Spinal cord (tissue), 10 donors: ENCODE data around the gene ZBED4. TPM values are rescaled to one million over a fixed set of nuclear protein-coding genes. Genes with fewer than 3 reads are reported as not detected.

Source experiments
- DNase-seq, 6 donors: peaks; one replicate each; pipeline versions ENCODE4 v3.0.0 to v3.0.0-alpha.2; 2013 to 2015; ENCODE audit warnings: low spot score in 6 of 6, low read depth in 4 of 6
- H3K27ac ChIP-seq: one replicate; pipeline ENCODE4 v1.5.1; 2013; ENCODE audit warnings: low read depth, low read length, control low read depth
- H3K27me3 ChIP-seq: one replicate; pipeline ENCODE4 v1.6.1; 2013; ENCODE audit warnings: low read length; ENCODE audit not compliant: control insufficient read depth, insufficient read depth
- H3K36me3 ChIP-seq: one replicate; pipeline ENCODE4 v1.6.1; 2013; ENCODE audit warnings: low read length; ENCODE audit not compliant: control insufficient read depth, insufficient read depth
- H3K4me1 ChIP-seq: one replicate; pipeline ENCODE4 v1.6.1; 2013; ENCODE audit warnings: low read length; ENCODE audit not compliant: control insufficient read depth, insufficient read depth
- H3K4me3 ChIP-seq: one replicate; pipeline ENCODE4 v1.5.1; 2013; ENCODE audit warnings: low read depth, low read length, control low read depth
- H3K9me3 ChIP-seq: one replicate; pipeline ENCODE4 v1.6.1; 2013; ENCODE audit warnings: low read length; ENCODE audit not compliant: control insufficient read depth, insufficient read depth
- WGBS: methylation state at CpG from one replicate; pipeline ENCODE4 v1.1.5; 2013; ENCODE audit warnings: missing lambda C conversion rate; ENCODE audit not compliant: insufficient coverage; 5-methylcytosine and 5-hydroxymethylcytosine counted together
- polyA plus RNA-seq, 2 donors: library from polyadenylated mRNA; unstranded; fragments of 120-200 nt; gene quantifications; one replicate each; pipeline ENCODE4 v1.2.1, GENCODE V29; 2013; ENCODE audit not compliant: insufficient read length in 2 of 2
- total RNA-seq, 2 donors: library from RNA; depleted of rRNA in 1 of 2; stranded (reverse); fragments of 120-200 nt in 1 of 2; fragments of >200 nt in 1 of 2; gene quantifications; one replicate each; pipeline versions ENCODE4 v1.2.3 to v1.2.4, GENCODE V29; 2013 to 2014
- donor health status: healthy.

Gene ZBED4
- total and polyA plus RNA-seq, 4 donors: 8.5 to 15.6 (median 11.8) TPM

- 87% methylated on average over 24 of the region's 24 CpGs for WGBS
These were observed 72.0 kb downstream of the ZBED4 start for GRCh38 chr22:49925525-49926128.

GRCh38 chr22:49926916-49927315 lies 73.3 kb downstream of the ZBED4 start:
- no peak overlapping the region for H3K4me3 ChIP-seq
- peaks cover 51% of the 10 kb centered on the region for H3K36me3 ChIP-seq
- H3K27me3 ChIP-seq: peaks cover 7% of the 10 kb centered on the region
- H3K27ac ChIP-seq: no peak overlapping the region
- WGBS: 49% methylated on average over 18 of the region's 18 CpGs
- no peaks in the 10 kb centered on the region for H3K9me3 ChIP-seq
- no peak for DNase-seq
- peaks cover 21% of the 10 kb centered on the region for H3K4me1 ChIP-seq

More at GRCh38 chr22:49925525-49926128, 72.0 kb downstream of the ZBED4 start:
- Histone ChIP-seq H3K4me1 (peaks cover 15% of the 10 kb centered on the region), H3K27ac (no peak overlapping the region), H3K4me3 (no peak overlapping the region), H3K27me3 (peaks cover 7% of the 10 kb centered on the region), H3K36me3 (peaks cover 64% of the 10 kb centered on the region), H3K9me3 (no peaks in the 10 kb centered on the region)
- DNase-seq: no peak

- Histone ChIP-seq H3K4me1 (peaks cover 21% of the 10 kb centered on the region), H3K4me3 (no peak overlapping the region), H3K27ac (no peak overlapping the region), H3K36me3 (peaks cover 44% of the 10 kb centered on the region), H3K27me3 (peaks cover 7% of the 10 kb centered on the region), H3K9me3 (no peaks in the 10 kb centered on the region)
- WGBS: 84% methylated on average over 26 of the region's 26 CpGs
- DNase-seq: no peak
These were observed 74.0 kb downstream of the ZBED4 start for GRCh38 chr22:49927483-49928184.

GRCh38 chr22:49928185-49928495 lies 74.5 kb downstream of the ZBED4 start:
- no peak overlapping the region for H3K27ac ChIP-seq
- peaks cover 21% of the 10 kb centered on the region for H3K4me1 ChIP-seq
- peaks cover 39% of the 10 kb centered on the region for H3K36me3 ChIP-seq
- H3K4me3 ChIP-seq: no peak overlapping the region
- no peaks in the 10 kb centered on the region for H3K9me3 ChIP-seq
- DNase-seq: no peak
- H3K27me3 ChIP-seq: peaks cover 7% of the 10 kb centered on the region
- WGBS: 89% methylated on average over 8 of the region's 8 CpGs

GRCh38 chr22:49928555-49929210 lies 75.0 kb downstream of the ZBED4 start:
- Histone ChIP-seq H3K4me1 (peaks cover 21% of the 10 kb centered on the region), H3K36me3 (peaks cover 34% of the 10 kb centered on the region), H3K4me3 (no peak overlapping the region), H3K27ac (no peak overlapping the region), H3K27me3 (peaks cover 7% of the 10 kb centered on the region), H3K9me3 (no peaks in the 10 kb centered on the region)
- 49% methylated on average over 37 of the region's 38 CpGs for WGBS
- DNase-seq: no peak

GRCh38 chr22:49929211-49929979 lies 75.8 kb downstream of the ZBED4 start:
- no peak overlapping the region for H3K4me3 ChIP-seq
- WGBS: 3% methylated on average over 73 of the region's 75 CpGs
- peaks cover 7% of the 10 kb centered on the region for H3K27me3 ChIP-seq
- peak in 2 of 6 donors; percentile 55 to 65 for DNase-seq
- H3K27ac ChIP-seq: no peak overlapping the region
- peaks cover 28% of the 10 kb centered on the region for H3K4me1 ChIP-seq
- H3K9me3 ChIP-seq: no peaks in the 10 kb centered on the region
- peaks cover 26% of the 10 kb centered on the region for H3K36me3 ChIP-seq

GRCh38 chr22:49929994-49930575 lies 76.4 kb downstream of the ZBED4 start:
- Histone ChIP-seq H3K4me3 (no peak overlapping the region), H3K4me1 (peaks cover 33% of the 10 kb centered on the region), H3K9me3 (no peaks in the 10 kb centered on the region), H3K27ac (no peak overlapping the region), H3K36me3 (peaks cover 23% of the 10 kb centered on the region), H3K27me3 (peaks cover 7% of the 10 kb centered on the region)
- DNase-seq: no peak
- 60% methylated on average over 21 of the region's 21 CpGs for WGBS

GRCh38 chr22:49930596-49931412 lies 77.2 kb downstream of the ZBED4 start:
- 69% methylated on average over 13 of the region's 14 CpGs for WGBS
- Histone ChIP-seq H3K27ac (no peak overlapping the region), H3K36me3 (peaks cover 18% of the 10 kb centered on the region), H3K27me3 (peaks cover 7% of the 10 kb centered on the region), H3K4me3 (no peak overlapping the region), H3K4me1 (peaks cover 33% of the 10 kb centered on the region), H3K9me3 (no peaks in the 10 kb centered on the region)
- DNase-seq: peak in 2 of 6 donors; percentile 22 to 49
